ENCODE data around the gene REC8. TPM values are rescaled to one million over a fixed set of nuclear protein-coding genes. Genes with fewer than 3 reads are reported as not detected.

REC8 gene
- total and polyA plus RNA-seq, 10 of the 15 experiments (the other 5 are each of a cell fraction or from before 2014, with no cell fraction given) = 4.2 to 76.9 (median 29.1) TPM

- no peak for TF ChIP-seq HDAC2 (IDR thresholded peaks at IDR 0.05)
- no peak for TF ChIP-seq WRNIP1 (IDR thresholded peaks at IDR 0.05; ENCODE audit: borderline replicate concordance, low read depth, low read length)
- TF ChIP-seq NR2F1 (conservative IDR thresholded peaks at IDR 0.05) = no peak
- no peak for TF ChIP-seq GATAD2B (conservative IDR thresholded peaks at IDR 0.05; ENCODE audit: low read depth)
- no peak for TF ChIP-seq SRF (IDR thresholded peaks at IDR 0.05; ENCODE audit: low read depth in 2 of 2, low read length in 2 of 2)
- TF ChIP-seq ASH2L (IDR thresholded peaks at IDR 0.05; ENCODE audit: borderline replicate concordance, low read depth) = no peak
Observed at GRCh38 chr14:24186831-24187538, 15.1 kb downstream of the REC8 start (continued).

GRCh38 chr14:24187539-24187915 is 15.6 kb downstream of the REC8 start:
- ChIA-PET POLR2A (interaction anchor here (1.0 to 3.0 kb wide), 4 partner anchors 8 to 55 kb away, joined by 3 to 28 read pairs (median 13); partner anchors contain the start of genes CHMP4A, IRF9, TINF2 and TM9SF1), SMC1A (ENCODE audit: uncharacterized antibody, unreplicated experiment) (interaction anchor here (1.6 kb wide), 1 partner anchor 84 kb away, joined by 3 read pairs; the partner anchor contains the start of gene RABGGTA), RAD21 (ENCODE audit: unreplicated experiment) (interaction anchor here (1.1 to 2.8 kb wide), 3 partner anchors 27 to 110 kb away, joined by 3 to 13 read pairs (median 9); partner anchors contain the start of gene IRF9), CTCF (interaction anchor here (0.8 to 2.0 kb wide), 4 partner anchors 26 to 121 kb away, joined by 3 to 9 read pairs (median 3); partner anchors contain the start of genes CHMP4A, CIDEB and IRF9)
- Histone ChIP-seq H3K4me2 (ENCODE audit: control insufficient read depth, insufficient read depth) (peak overlapping the region; percentile 78), H3K27me3 (replicated peaks in 1 of 2; ENCODE audit: control insufficient read depth in 2 of 2, insufficient read depth in 2 of 2, low read length in 1 of 2) (no peaks in the 10 kb centered on the region), H3K27ac (ENCODE audit: control insufficient read depth, insufficient read depth) (no peak overlapping the region), H3K9me3 (replicated peaks; ENCODE audit: control insufficient read depth, insufficient read depth, low read length) (no peaks in the 10 kb centered on the region), H3K4me1 (ENCODE audit: control insufficient read depth, insufficient read depth, low read length) (0 out of 2 replicates have a peak, but pooled peaks cover 4% of the 10 kb centered on the region), H4K20me1 (ENCODE audit: control insufficient read depth, insufficient read depth) (no peaks in the 10 kb centered on the region), H2AFZ (ENCODE audit: control insufficient read depth, low read depth, low read length) (no peak overlapping the region), H3K36me3 (ENCODE audit: control insufficient read depth in 2 of 2, insufficient read depth in 2 of 2, low read length in 1 of 2) (peaks cover 15 to 24% of the 10 kb centered on the region in 2 experiments), H3K4me3 (peak overlapping the region; percentile 79), H3K79me2 (ENCODE audit: control insufficient read depth, insufficient read depth, low read length) (peaks cover 20% of the 10 kb centered on the region), H3K9ac (ENCODE audit: control insufficient read depth, insufficient read depth, low read length) (peak overlapping the region; percentile 69)
- ATAC-seq (no peak), FAIRE-seq (no peak), DNase-seq (ENCODE audit: low read depth, low spot score) (no peak)
- BruUV-seq (replicated peaks) = no TSS peak
- WGBS (ENCODE audit: insufficient coverage, insufficient replicate concordance, low lambda C conversion rate, missing lambda C conversion rate) = 55% methylated on average over 2 of the region's 2 CpGs
- in situ Hi-C loops (cut with MboI) (no loop called here), intact Hi-C loops (cut with micrococcal nuclease; ENCODE audit: unreplicated experiment) (no loop called here)
- TF ChIP-seq SMAD1 (IDR thresholded peaks at IDR 0.05; ENCODE audit: low read depth, partially characterized antibody) (no peak), MAX (IDR thresholded peaks at IDR 0.05; ENCODE audit: low read depth, low read length) (no peak), DPF2 (IDR thresholded peaks at IDR 0.05) (no peak), CEBPZ (IDR thresholded peaks at IDR 0.05; ENCODE audit: low read depth, low read length) (no peak), MYB (IDR thresholded peaks at IDR 0.05; ENCODE audit: borderline replicate concordance, low read depth, low read length) (no peak), ZNF592 (IDR thresholded peaks at IDR 0.05) (no peak), TBL1XR1 (IDR thresholded peaks at IDR 0.05; ENCODE audit: low read depth, low read length) (no peak)
